Uterus (tissue), 4 donors: ENCODE measurements around the gene FAM241A. TPM values are rescaled to one million over a fixed set of nuclear protein-coding genes. Genes with fewer than 3 reads are reported as not detected.

Experiments
- DNase-seq, 2 donors: peaks; one replicate each; pipeline ENCODE4 v3.0.0-alpha.2; 2019 to 2020
- H3K27ac ChIP-seq, 2 donors: fragments of 200-600 bp; sonication (generic); 1 replicate in 1 of 2; 2 replicates in 1 of 2; pipeline ENCODE4 v1.5.1; 2016 to 2018
- H3K27me3 ChIP-seq, 2 donors: fragments of 200-600 bp; sonication (generic); one replicate each; pipeline ENCODE4 v1.5.1; 2018 to 2019; ENCODE audit warnings: control low read depth in 1 of 2
- H3K36me3 ChIP-seq, 2 donors: fragments of 200-600 bp; sonication (generic); one replicate each; pipeline ENCODE4 v1.5.1; 2019; ENCODE audit warnings: control low read depth in 1 of 2
- H3K4me1 ChIP-seq, 2 donors: fragments of 200-600 bp; sonication (generic); one replicate each; pipeline ENCODE4 v1.5.1; 2018 to 2019; ENCODE audit warnings: control low read depth in 1 of 2
- H3K4me3 ChIP-seq, 2 donors: fragments of 200-600 bp; sonication (generic); 1 replicate in 1 of 2; 2 replicates in 1 of 2; pipeline ENCODE4 v1.5.1; 2018 to 2019; ENCODE audit warnings: mild to moderate bottlenecking in 1 of 2
- H3K9me3 ChIP-seq, 2 donors: fragments of 200-600 bp; sonication (generic); one replicate each; pipeline ENCODE4 v1.5.1; 2019; ENCODE audit warnings: control low read depth in 1 of 2
- POLR2A ChIP-seq, 2 donors: fragments of 450-650 bp; IDR thresholded peaks; one replicate each; pipeline ENCODE4 v1.6.1; 2016; ENCODE audit warnings: antibody characterized with exemption in 2 of 2, mild to moderate bottlenecking in 1 of 2, moderate library complexity in 1 of 2
- intact Hi-C: fragments of 100-400 bp; cut with DNase I; formaldehyde crosslinking; loops from one replicate; pipeline ENCODE4 v1.15.1; 2023; ENCODE audit warnings: low total_unique reads
- total RNA-seq, 4 donors: library from RNA; depleted of rRNA in 3 of 4; stranded (reverse); fragments of >200 nt in 3 of 4; gene quantifications; one replicate each; pipeline versions ENCODE4 v1.1.0 to v1.2.4, GENCODE V29; 2014 to 2023
- TF ChIP-seq, protein P1 (sequence below), 4 experiments: fragments of 200-600 bp in 2 of 4; fragments of 450-650 bp in 2 of 4; sonication (generic) in 2 of 4; IDR thresholded peaks; one replicate each; pipeline ENCODE4 v1.5.1; 2016 to 2019; ENCODE audit warnings: antibody characterized with exemption in 4 of 4, mild to moderate bottlenecking in 2 of 4, moderate library complexity in 1 of 4
- donor health status: DM: yes; HTN: yes; CAD: no.

FAM241A gene
- total RNA-seq, 4 donors from 2014 or later = 2.3 to 8.5 (median 3.5) TPM

DNA sequence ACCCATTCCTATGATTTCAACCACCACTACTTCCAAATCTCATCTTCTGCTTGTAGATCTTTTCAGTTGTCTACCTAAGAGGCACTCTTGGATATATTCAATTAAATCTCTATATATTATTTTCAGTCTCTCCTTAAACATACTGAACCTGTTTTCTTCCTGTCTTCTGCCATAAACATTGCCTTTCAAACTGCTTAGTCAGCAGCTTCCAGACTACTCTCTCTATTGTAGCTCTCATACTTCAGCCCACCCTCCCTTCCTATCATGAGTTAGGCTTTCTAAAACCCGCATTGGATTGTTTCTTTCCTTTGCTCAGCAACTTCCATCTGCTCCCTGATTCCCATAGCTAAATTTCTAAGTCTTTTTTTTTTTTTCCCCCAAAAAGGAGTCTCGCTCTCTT, 90.8 kb downstream of the FAM241A start:
- no peaks in the 10 kb centered on the region for H3K9me3 ChIP-seq
- H3K4me1 ChIP-seq = no peaks in the 10 kb centered on the region
- intact Hi-C loops = loop anchor here (10.0 kb wide), 1 partner anchor 131 kb away; no protein-coding TSS in a partner anchor
- TF ChIP-seq, protein P1, sequence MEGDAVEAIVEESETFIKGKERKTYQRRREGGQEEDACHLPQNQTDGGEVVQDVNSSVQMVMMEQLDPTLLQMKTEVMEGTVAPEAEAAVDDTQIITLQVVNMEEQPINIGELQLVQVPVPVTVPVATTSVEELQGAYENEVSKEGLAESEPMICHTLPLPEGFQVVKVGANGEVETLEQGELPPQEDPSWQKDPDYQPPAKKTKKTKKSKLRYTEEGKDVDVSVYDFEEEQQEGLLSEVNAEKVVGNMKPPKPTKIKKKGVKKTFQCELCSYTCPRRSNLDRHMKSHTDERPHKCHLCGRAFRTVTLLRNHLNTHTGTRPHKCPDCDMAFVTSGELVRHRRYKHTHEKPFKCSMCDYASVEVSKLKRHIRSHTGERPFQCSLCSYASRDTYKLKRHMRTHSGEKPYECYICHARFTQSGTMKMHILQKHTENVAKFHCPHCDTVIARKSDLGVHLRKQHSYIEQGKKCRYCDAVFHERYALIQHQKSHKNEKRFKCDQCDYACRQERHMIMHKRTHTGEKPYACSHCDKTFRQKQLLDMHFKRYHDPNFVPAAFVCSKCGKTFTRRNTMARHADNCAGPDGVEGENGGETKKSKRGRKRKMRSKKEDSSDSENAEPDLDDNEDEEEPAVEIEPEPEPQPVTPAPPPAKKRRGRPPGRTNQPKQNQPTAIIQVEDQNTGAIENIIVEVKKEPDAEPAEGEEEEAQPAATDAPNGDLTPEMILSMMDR (IDR thresholded peaks at IDR 0.05) = no peak
- no peak for TF ChIP-seq POLR2A (IDR thresholded peaks at IDR 0.05)
- H3K27me3 ChIP-seq = no peaks in the 10 kb centered on the region
- DNase-seq = no peak
- H3K4me3 ChIP-seq = no peak overlapping the region
- no peak overlapping the region for H3K27ac ChIP-seq
- H3K36me3 ChIP-seq = no peaks in the 10 kb centered on the region

DNA sequence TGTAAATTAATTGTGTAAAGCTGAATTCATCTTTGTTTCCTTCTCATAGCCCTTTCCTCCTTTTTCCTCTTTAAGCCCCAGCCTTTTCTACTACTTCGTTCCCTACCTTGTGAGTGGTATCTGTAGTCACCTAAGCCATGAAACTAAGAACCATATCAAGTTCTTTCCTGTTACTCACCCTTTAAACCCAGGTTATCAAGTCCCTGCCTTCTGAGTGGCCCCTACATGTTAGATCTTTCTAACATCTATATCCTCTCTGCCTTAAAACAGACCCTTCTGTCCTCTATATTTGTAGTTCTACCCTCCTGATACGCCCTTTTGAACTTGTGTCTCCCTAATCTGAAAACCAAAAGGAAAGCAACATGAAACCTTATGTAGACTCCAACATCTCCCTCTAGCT, 93.6 kb downstream of the FAM241A start:
- H3K27ac ChIP-seq = no peak overlapping the region
- TF ChIP-seq, protein P1 (IDR thresholded peaks at IDR 0.05) = no peak
- TF ChIP-seq POLR2A (IDR thresholded peaks at IDR 0.05) = no peak
- no peaks in the 10 kb centered on the region for H3K4me1 ChIP-seq
- intact Hi-C loops = loop anchor here (10.0 kb wide), 1 partner anchor 134 kb away; no protein-coding TSS in a partner anchor
- no peak for DNase-seq
- H3K9me3 ChIP-seq = no peaks in the 10 kb centered on the region
- no peak overlapping the region for H3K4me3 ChIP-seq
- no peaks in the 10 kb centered on the region for H3K27me3 ChIP-seq
- H3K36me3 ChIP-seq = no peaks in the 10 kb centered on the region

Other genes starting within 250 kb of the FAM241A start
- 10 to 100 TPM in 3 of 4 donors, 1 to 10 TPM in 1; 2.3 to 37.7 (median 17.6) TPM for gene AP1AR, start 86.3 kb downstream of the FAM241A start, total RNA-seq
- 10 to 100 TPM in 1 of 4 donors, 1 to 10 TPM in 3; 5.6 to 12.6 (median 7.7) TPM for gene TIFA, start 140.4 kb downstream of the FAM241A start, total RNA-seq
- gene ALPK1, start 151.9 kb downstream of the FAM241A start, total RNA-seq = 10 to 100 TPM in 3 of 4 donors, 1 to 10 TPM in 1; 6.9 to 42.2 (median 22.9) TPM